ENCODE data around the gene SLFN13.
"Not testable (repeated sequence)": the region's sequence is repeated elsewhere in the genome, so short reads cannot be mapped to it uniquely, and the experiment has no call there.

SLFN13 gene, protein sequence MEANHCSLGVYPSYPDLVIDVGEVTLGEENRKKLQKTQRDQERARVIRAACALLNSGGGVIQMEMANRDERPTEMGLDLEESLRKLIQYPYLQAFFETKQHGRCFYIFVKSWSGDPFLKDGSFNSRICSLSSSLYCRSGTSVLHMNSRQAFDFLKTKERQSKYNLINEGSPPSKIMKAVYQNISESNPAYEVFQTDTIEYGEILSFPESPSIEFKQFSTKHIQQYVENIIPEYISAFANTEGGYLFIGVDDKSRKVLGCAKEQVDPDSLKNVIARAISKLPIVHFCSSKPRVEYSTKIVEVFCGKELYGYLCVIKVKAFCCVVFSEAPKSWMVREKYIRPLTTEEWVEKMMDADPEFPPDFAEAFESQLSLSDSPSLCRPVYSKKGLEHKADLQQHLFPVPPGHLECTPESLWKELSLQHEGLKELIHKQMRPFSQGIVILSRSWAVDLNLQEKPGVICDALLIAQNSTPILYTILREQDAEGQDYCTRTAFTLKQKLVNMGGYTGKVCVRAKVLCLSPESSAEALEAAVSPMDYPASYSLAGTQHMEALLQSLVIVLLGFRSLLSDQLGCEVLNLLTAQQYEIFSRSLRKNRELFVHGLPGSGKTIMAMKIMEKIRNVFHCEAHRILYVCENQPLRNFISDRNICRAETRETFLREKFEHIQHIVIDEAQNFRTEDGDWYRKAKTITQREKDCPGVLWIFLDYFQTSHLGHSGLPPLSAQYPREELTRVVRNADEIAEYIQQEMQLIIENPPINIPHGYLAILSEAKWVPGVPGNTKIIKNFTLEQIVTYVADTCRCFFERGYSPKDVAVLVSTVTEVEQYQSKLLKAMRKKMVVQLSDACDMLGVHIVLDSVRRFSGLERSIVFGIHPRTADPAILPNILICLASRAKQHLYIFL

DNA sequence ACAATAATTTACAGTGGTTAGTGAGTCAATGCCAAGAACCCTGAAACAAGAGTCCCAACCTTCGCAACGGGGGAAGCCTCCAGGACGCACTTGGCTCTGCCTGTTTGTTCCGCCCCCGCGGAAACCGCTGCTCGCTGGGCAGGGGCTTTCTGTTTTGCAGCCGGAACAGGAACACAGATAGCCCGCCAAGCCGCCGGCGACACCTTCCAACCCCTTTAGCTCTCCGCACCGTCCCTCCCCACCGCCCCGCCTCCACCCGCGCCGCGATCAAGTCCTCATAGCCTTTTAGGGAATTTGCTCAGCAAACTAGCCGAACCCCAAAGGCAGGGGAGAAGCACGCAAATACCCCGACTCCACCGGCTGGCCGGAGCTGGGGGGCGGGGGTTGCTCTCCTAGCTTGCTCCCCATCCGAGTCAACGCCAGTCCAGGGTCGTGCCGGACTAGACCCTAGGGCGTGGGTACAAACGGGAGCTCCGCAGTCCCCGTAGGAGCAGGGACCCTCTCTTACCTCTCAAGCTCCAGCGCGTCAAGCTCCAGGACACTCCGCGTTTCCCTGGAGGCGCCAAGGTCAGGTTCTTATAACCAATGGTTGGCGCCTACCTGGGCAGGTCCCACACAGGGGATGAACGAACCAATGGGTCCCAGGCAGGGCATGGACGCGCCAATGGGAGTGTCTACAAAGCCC, at the start of gene SLFN13:
SLFN13 (minus strand) TSS at position 553 of the 685 bp plus-strand sequence. CDS start 3,086 bp downstream, outside the sequence.
- DNase-seq (ENCODE audit: low read depth in 2 of 2), result peak; percentile 90 to 91

DNA sequence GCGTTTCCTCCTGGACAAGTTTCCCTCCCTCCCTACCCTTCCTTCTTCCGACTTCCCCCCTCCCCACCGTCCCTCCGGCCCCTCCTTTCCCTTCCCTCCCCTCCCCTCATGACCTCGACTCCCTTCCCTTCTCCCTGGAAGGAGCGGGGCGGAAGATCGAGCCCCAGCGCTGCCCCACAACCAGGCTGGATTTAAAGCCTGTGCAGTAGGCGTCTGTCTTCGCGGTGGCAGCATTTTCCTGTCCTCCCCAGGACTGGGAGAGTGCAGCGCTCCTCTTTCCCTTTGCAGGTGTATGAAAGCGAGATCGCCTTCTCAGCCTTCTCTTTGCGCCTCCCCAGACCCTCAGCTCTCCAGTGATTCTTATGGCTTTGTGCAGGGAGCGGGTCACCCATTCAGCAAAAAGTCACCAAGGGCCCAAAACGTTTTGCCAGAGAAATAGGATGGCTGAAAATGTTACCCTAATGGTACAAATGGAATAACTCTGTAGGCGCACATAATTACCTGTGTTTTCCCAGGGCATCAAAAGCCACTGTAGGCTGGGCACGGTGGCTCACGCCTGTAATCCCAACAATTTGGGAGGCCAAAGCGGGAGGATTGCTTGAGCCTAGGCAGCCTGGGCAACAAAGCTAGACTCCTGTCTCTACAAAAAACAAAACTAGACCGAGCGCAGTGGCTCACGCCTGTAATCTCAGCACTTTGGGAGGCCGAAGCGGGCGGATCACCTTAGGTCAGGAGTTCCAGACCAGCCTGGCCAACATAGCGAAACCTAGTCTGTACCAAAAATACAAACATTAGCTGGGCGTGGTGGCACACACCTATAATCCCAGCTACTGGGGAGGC, 48.1 kb upstream of the SLFN13 start:
- no peak for DNase-seq (ENCODE audit: low read depth in 2 of 2)

GRCh38 chr17:35493040-35493439, 44.5 kb upstream of the SLFN13 start:
- no peak for DNase-seq (ENCODE audit: low read depth in 2 of 2)

GRCh38 chr17:35491417-35491816, 42.9 kb upstream of the SLFN13 start:
- DNase-seq (ENCODE audit: low read depth in 2 of 2), result no peak

- no peak for DNase-seq (ENCODE audit: low read depth in 2 of 2)
Observed at GRCh38 chr17:35489944-35490343, 41.4 kb upstream of the SLFN13 start.

DNA sequence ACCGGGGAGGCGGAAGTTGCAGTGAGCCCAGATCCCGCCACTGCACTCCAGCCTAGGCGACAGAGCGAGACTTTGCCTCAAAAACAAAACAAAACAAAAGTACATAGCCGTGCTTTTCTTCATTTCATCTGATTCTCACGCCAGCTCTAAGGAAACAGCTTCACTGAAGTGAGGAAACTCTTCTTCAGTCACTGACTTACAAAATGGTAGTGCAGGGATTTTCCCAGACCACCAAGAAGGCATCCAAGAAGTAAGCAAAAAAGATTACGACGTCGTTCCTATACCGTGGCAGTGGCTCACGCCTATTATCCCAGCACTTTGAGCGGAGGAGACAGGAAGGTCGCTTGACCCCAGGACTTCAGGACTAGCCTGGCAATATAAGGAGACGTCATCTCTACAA, 40.4 kb upstream of the SLFN13 start:
- DNase-seq (ENCODE audit: low read depth in 2 of 2), result no peak

DNA sequence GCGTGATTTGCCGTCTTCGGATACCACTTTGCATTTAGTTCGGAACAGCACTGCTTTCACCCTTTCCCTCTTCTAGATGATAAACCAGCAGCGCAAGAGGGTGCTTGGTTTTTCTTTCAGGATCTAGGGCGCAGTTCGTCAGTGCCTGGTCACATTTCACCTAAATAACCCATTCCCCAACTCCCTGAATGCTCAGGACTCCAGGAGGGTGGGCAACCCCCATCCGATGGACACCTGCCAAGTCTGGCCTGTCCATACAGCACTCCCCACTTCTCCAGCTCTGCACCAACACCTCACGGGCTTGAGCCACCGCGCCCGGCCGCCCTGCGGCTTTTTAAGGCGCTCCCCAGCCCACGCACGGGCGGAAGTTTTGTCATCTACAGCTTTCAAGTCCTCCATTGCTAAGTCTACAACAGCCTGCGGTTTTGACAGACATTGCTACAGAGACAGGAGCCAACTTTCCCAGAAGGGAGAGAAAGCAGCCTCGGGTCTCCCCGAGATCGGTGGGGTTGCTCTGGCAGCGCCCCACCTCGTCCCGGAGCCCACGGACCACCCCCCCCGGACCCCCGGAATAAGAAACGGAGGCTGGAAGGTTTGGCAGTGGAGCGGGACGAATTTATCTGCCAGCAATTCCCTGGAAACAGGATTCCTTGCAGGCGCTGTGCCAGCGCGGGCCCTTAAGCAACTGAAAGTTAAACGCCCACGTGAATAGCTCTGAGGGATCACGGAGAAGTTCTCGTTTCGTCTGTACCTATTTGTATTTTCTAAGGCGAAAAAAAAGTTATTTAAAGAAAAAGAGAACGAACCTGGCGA, 38.6 kb upstream of the SLFN13 start:
- DNase-seq (ENCODE audit: low read depth in 2 of 2), result peak; percentile 78 to 85

DNA sequence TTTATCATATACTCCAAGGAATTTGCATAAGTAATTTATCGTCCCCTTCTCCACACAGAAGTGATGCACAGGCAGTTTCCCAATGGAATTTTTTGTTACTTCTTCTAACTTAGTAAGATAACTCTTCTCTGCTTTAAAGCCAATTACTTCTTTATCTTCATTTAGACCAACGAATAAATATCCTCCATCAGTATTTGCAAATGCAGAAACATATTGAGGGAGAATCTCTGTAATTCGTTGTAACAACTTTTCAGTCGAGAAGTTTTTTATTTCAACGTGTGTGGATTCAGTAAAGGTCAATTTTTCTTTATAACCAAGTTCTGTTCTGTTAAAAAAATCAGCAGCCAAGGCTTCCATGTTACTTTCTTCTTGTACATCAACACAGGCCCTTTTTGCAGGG, 30.7 kb upstream of the SLFN13 start:
- DNase-seq (ENCODE audit: low read depth in 2 of 2), result no peak

GRCh38 chr17:35477248-35477647, 28.7 kb upstream of the SLFN13 start:
- DNase-seq (ENCODE audit: low read depth in 2 of 2), result no peak

- DNase-seq (ENCODE audit: low read depth in 2 of 2), result no peak
Observed at GRCh38 chr17:35476283-35476820, 27.8 kb upstream of the SLFN13 start.

DNA sequence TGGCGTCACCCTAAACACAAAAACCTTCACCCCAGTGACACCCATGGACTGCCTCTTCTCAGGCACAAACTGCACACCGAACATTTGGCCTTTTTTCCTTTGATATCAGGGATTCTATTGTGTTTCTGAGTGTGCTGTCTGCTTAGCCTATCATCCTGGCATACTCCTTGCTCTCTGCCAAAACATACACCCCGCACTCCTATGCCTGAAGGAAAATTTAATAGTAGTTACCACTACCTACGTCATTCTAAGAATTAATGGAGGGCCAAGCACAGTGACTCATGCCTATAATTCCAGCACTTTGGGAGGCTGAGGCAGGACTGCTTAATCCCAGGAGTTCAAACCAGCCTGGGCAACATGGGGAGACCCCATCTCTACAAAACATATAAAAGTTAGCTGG, 19.9 kb upstream of the SLFN13 start:
- DNase-seq (ENCODE audit: low read depth in 2 of 2), result no peak

DNA sequence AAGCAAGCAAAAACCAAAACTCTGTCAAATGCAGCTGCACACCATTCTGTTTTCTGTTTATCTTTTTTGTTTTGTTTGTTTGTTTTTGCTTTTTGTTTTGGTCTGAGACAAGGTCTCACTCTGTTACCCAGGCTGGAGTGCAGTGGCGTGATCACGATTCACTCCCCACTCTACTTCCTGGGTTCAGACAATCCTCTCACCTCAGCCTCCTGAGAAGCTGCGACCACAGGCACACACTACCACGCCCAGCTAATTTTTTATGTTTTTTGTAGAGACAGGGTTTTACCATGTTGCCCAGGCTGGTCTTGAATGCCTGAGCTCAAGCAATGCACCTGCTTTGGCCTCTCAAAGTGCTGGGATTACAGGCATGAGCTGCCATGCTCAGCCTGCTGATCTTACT, 19.3 kb upstream of the SLFN13 start:
- DNase-seq (ENCODE audit: low read depth in 2 of 2), result no peak

DNA sequence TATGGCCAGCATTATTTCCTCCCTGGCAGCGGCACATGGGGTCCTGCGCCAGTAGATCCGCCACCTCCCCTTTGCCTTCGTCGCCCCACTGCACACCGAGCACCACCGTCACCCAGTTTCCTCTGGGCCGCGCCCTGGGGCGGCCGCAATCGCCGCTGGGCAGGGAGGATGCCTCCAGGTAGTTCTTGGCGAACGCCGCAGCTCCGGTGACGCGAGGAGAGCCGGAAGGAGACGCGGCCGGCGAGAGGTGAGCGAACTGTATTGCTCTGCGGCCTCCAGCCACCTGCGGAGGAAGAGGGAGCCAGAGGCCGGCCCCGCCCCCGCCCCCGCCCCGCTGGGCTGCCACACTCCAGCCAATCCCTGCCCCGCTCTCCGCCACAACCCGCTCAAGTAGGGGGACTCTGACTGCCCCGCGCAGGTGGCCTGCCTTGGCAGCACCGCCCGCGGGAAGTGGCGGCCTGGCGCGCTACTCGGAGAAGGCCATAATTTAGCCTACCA, 11.8 kb upstream of the SLFN13 start:
- DNase-seq (ENCODE audit: low read depth in 2 of 2), result peak; percentile 17 to 24

GRCh38 chr17:35454035-35454434, 5.5 kb upstream of the SLFN13 start:
- DNase-seq (ENCODE audit: low read depth in 2 of 2), result not testable (repeated sequence)

DNA sequence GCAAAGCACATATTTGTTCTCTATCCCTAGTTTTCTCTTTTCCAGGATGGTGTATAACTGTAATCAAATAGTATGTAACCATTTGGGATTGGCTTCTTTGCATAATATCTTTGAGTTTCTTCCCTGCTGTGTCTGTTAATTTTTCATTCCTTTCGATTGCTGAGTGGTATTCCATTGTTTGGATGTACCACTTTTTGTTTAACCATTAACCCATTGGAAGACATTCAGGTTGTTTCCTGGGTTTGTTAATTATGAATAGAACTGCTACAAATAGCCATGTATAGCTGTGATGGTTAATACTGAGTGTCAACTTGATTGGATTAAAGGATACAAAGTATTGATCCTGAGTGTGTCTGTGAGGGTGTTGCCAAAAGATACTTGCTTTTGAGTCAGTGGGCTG, 4.6 kb upstream of the SLFN13 start:
- no peak for DNase-seq (ENCODE audit: low read depth in 2 of 2)

DNA sequence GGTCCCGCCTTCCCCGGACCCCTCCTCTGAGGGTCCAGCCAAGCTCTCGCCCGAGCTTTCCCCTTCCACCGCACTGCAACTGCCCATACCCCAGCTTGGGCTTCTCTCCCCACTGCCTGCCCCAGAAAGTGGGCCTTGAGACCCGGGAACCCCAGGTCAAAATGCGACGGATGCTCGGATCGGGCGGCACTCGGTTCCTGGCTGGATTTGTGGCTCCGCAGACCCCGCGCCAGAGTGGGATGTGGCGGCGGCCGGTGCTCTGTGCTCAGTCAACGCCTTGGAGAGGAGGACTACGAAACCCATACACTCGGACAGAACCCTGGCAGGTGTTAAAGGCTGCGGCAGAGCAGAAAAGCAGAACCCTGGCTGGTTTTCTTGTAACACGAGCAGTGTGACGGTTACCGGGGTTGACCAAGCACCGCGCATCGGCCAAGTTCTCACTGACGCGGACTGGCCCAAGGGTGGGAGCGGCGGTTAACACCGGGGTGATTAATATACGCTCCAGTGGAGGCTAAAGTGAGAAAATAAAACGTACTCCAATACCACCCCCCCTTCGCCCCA, 885 bp upstream of the SLFN13 start:
- no peak for DNase-seq (ENCODE audit: low read depth in 2 of 2)

DNA sequence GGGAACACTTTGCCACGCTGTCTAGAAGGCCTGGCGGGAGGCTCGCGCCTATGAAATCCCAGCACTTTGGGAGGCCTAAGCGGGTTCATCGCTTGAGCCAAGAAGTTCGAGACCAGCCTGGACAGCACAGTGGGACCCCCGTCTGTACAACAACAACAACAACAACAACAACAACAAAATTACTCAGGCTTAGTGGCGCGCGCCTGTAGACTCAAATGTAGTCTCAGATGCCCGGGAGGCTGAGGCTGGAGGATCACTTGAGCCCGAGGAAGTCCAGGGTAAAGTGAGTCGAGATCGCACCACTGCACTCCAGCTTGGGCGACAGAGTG, 297 bp upstream of the SLFN13 start:
- no peak for DNase-seq (ENCODE audit: low read depth in 2 of 2)

GRCh38 chr17:35447499-35447898, 1.1 kb downstream of the SLFN13 start:
- no peak for DNase-seq (ENCODE audit: low read depth in 2 of 2)

DNA sequence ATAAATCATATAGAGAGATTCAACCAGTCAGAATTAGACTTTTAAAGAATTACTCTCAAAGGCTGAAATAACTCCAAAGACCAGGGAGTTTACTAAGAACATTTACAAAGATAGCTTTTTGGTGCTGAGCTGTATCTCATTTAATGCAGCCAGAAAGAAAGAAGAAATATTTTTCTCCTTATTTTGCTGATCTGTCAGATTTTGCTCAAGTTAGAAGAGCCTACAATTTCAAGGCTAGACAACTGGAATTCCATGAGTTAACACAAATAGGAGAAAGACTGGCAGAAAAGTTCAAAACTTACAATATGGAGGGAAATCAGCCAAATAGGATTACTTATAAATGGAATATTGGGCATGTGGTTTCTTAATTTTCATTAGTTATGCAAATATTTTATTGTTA, 10.1 kb downstream of the SLFN13 start:
- no peak for DNase-seq (ENCODE audit: low read depth in 2 of 2)
